ENCODE data around the gene TTC39C.

DNA sequence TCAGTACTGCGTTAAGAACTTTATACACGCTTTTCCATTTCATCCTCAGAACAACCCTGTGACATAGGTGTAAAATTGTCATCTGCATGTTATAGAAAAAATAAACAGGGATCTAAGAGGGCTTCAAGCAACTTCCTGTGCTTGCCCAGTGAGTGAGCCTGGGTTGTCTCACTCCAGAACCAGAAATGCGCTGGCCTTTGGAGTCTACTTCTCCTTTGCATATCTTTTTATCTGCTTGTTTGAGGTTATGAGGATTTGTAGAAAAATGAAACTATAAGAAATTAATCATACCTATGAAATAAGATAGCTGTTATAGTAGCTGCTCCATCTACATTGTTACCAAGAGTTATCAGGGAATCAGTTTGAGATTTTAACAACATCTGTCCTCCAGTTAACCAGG is 69.0 kb downstream of the TTC39C start:
- no peak for TF ChIP-seq POLR2A (IDR thresholded peaks at IDR 0.05)
- no peak for TF ChIP-seq CTCF (IDR thresholded peaks at IDR 0.05)
